Islet of Langerhans (tissue), 1 donor: ENCODE measurements around the gene CADPS.

Experiments
- FAIRE-seq: peaks from one replicate; lab custom pipeline; 2011; peaks lifted over from hg19 to GRCh38; lab: Jason Lieb, UNC

The CADPS gene

GRCh38 chr3:62500556-62501288 is 374.5 kb downstream of the CADPS start:
- no peak for FAIRE-seq

- FAIRE-seq: no peak
Observed at GRCh38 chr3:62497156-62497555, 378.1 kb downstream of the CADPS start.

- FAIRE-seq: no peak
Observed at GRCh38 chr3:62496503-62496902, 378.7 kb downstream of the CADPS start.

- no peak for FAIRE-seq
Observed at GRCh38 chr3:62493109-62493801, 382.0 kb downstream of the CADPS start.

- FAIRE-seq: no peak
Observed at GRCh38 chr3:62482961-62483360, 392.3 kb downstream of the CADPS start.

GRCh38 chr3:62481962-62482361 is 393.3 kb downstream of the CADPS start:
- no peak for FAIRE-seq

- FAIRE-seq: no peak
Observed at GRCh38 chr3:62480056-62480455, 395.2 kb downstream of the CADPS start.

- FAIRE-seq: no peak
Observed at GRCh38 chr3:62479326-62479725, 395.9 kb downstream of the CADPS start.

GRCh38 chr3:62475306-62475705 is 399.9 kb downstream of the CADPS start:
- no peak for FAIRE-seq

- no peak for FAIRE-seq
Observed at GRCh38 chr3:62467966-62468722, 407.1 kb downstream of the CADPS start.

GRCh38 chr3:62462788-62463187 is 412.4 kb downstream of the CADPS start:
- no peak for FAIRE-seq

GRCh38 chr3:62462104-62462762 is 413.0 kb downstream of the CADPS start:
- FAIRE-seq: no peak

GRCh38 chr3:62454916-62455315 is 420.3 kb downstream of the CADPS start:
- no peak for FAIRE-seq

GRCh38 chr3:62453448-62453847 is 421.8 kb downstream of the CADPS start:
- FAIRE-seq: no peak

- no peak for FAIRE-seq
Observed at GRCh38 chr3:62451211-62451887, 423.9 kb downstream of the CADPS start.

GRCh38 chr3:62446337-62446940 is 428.8 kb downstream of the CADPS start:
- FAIRE-seq: no peak

- FAIRE-seq: peak; percentile 86
Observed at GRCh38 chr3:62445275-62445674, 429.9 kb downstream of the CADPS start.

GRCh38 chr3:62439978-62440377 is 435.2 kb downstream of the CADPS start:
- FAIRE-seq: no peak

GRCh38 chr3:62439176-62439813 is 435.9 kb downstream of the CADPS start:
- no peak for FAIRE-seq

- no peak for FAIRE-seq
Observed at GRCh38 chr3:62436785-62437184, 438.4 kb downstream of the CADPS start.

GRCh38 chr3:62433396-62433795 is 441.8 kb downstream of the CADPS start:
- FAIRE-seq: no peak
